HG02884 (cell line): ENCODE data around the gene MSH5.

Source experiments
- ATAC-seq: cut with Tn5 transposase; IDR thresholded peaks from one replicate; pipeline ENCODE4 v1.9.1; 2021; ENCODE audit warnings: mild to moderate bottlenecking, moderate library complexity; ENCODE audit not compliant: unreplicated experiment

Gene MSH5

GRCh38 chr6:31728767-31729514, 10.9 kb upstream of the MSH5 start, which contains the start of gene DDAH2:
Gene DDAH2 (minus strand): TSS chr6:31729299. CDS start chr6:31729161, 138 bp downstream.
- no peak for ATAC-seq

GRCh38 chr6:31729515-31729978, 10.3 kb upstream of the MSH5 start:
- ATAC-seq, result no peak

- ATAC-seq, result no peak
Observed at GRCh38 chr6:31729979-31730630, 9.7 kb upstream of the MSH5 start.

GRCh38 chr6:31730631-31731086, 9.1 kb upstream of the MSH5 start:
- no peak for ATAC-seq

- ATAC-seq, result no peak
Observed at GRCh38 chr6:31732029-31732428, 7.8 kb upstream of the MSH5 start.

- ATAC-seq, result no peak
Observed at GRCh38 chr6:31733734-31734133, 6.1 kb upstream of the MSH5 start.

- no peak for ATAC-seq
Observed at GRCh38 chr6:31734247-31734820, 5.5 kb upstream of the MSH5 start.

GRCh38 chr6:31734821-31735406, 4.9 kb upstream of the MSH5 start:
- ATAC-seq, result no peak

- no peak for ATAC-seq
Observed at GRCh38 chr6:31736021-31736767, 3.6 kb upstream of the MSH5 start, which contains the start of gene CLIC1. Gene CLIC1 (minus strand): TSS chr6:31736530. CDS start chr6:31736300, 230 bp downstream.

GRCh38 chr6:31736768-31737314, 3.0 kb upstream of the MSH5 start:
- ATAC-seq, result no peak

- ATAC-seq, result no peak
Observed at GRCh38 chr6:31737315-31737990, 2.4 kb upstream of the MSH5 start.

- no peak for ATAC-seq
Observed at GRCh38 chr6:31737991-31738979, 1.5 kb upstream of the MSH5 start.

GRCh38 chr6:31740397-31741223, 805 bp downstream of the MSH5 start:
- peak; percentile 4 for ATAC-seq

GRCh38 chr6:31741815-31742214, 2.0 kb downstream of the MSH5 start:
- ATAC-seq, result no peak

GRCh38 chr6:31742894-31743293, 3.1 kb downstream of the MSH5 start:
- ATAC-seq, result no peak

GRCh38 chr6:31744422-31744821, 4.6 kb downstream of the MSH5 start:
- ATAC-seq, result no peak

GRCh38 chr6:31749301-31750036, 9.7 kb downstream of the MSH5 start:
- ATAC-seq, result no peak
